Activated CD4-positive, alpha-beta T cell treated with anti-CD3 and anti-CD28 coated beads for 24 hours (primary cell): Measurements from ENCODE around the gene SPEM3.
"Not testable (repeated sequence)": the region's sequence is repeated elsewhere in the genome, so short reads cannot be mapped to it uniquely, and the experiment has no call there.

Source experiments
- DNase-seq, 2 donors: peaks; one replicate each; pipeline ENCODE4 v3.0.0-alpha.2; 2020; ENCODE audit warnings: low read depth in 2 of 2

The SPEM3 gene

DNA sequence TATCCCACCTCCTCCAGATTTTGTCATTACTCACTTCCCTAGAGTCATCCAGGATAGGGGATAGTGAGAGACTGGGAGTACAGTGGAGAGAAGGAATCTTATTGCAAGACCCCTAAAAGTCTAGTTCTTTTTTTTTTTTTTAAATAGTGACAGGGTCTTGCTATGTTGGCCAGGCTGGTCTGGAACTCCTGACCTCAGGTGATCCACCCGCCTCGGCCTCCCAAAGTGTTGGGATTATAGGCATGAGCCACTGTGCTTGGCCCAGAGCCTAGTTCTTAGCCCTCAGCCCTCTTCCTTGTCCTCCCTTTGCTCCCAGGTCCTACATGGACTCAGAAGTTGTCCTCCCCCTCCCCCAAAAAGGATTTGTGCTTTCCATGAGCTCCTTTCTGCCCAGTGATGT is 13.5 kb downstream of the SPEM3 start:
- DNase-seq: no peak

DNA sequence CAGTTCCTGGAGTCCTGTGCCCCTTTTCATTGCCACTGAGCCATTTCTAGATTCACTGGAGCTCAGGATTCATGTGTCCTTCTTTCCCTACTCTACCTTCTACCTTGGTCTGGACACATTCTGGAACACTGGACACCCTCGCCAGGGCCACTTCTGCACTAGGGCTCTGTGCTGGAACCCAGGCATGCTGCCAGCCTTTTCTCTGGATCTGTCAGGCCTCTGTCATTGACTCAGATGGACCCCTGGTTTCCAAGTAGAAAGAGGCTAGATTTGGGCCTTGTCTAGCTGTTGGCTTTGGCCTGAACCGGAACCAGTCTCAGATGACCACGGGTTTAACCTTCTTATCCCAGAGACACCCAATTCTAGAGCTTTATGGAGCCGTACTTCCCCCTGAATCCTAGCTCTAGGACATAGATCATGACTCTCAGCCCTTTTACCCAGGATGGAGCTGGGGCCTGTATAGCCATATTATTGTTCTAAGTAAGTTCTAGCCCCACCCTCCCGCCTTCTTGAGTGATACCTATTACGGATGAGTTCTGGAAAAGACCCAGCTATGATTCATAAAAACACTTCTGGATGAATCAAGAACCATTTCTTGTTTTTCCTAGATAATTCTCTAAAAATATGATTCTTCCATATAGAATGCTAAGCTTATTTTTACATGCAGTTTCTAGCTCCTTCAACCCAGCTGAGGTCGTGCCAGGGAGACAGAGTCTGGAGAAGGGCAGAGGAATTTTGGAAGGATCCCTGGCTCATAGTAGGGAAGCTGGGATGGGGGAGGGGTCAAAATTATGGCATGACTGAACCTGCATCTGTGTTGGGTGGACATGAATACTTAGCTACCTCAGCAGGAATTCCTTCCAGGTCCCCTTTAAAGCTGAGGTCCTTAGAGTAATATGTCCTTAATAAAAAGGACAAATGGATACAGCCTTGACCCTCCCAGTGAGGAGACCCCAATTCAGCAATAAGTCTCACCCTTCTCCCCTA is 15.1 kb downstream of the SPEM3 start:
- no peak for DNase-seq

DNA sequence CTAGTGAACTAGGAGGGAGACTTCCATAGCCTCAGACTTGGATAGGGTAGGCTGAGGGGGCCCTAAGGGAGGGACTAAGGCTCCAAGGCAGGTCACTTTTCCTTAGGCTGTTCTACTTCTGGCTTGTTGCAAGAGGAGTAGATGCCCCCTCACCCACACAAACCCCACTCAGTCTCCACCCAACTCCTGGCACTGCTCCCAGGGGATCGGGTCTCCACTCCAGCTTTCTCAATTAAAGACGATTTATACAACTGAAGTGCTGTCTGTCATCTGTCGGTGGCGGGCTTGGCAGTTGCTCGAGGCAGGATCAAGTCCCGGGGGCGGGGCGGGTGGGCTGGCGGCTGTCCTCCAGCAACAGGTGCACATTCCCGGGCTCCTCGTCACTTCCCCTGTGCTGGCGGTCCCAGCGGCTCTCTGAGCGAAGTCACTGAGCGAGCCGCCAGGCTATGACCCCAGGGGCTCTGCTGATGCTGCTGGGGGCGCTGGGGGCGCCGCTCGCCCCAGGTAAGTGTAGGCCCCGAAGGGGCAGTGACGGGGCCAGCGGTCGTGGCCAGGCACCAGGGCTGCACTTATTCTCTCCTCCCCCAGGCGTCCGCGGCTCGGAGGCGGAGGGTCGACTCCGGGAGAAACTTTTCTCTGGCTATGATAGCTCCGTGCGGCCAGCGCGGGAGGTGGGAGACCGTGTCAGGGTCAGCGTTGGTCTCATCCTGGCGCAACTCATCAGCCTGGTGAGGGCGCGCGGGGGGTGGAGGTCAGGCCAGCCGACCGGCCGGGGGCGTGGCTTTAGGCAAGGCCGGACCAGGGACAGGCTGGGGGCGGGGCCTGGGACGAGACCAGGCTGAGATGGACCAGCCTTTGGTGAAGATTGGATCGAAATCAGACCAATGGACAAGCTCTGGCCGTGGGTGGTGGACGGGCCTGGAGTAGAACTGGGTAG is 16.3 kb downstream of the SPEM3 start, which contains the start of gene CHRNB1:
TSS of gene CHRNB1 (plus strand) at position 380 of the 937 bp plus-strand sequence. CDS start at position 447, 67 bp downstream.
- no peak for DNase-seq

DNA sequence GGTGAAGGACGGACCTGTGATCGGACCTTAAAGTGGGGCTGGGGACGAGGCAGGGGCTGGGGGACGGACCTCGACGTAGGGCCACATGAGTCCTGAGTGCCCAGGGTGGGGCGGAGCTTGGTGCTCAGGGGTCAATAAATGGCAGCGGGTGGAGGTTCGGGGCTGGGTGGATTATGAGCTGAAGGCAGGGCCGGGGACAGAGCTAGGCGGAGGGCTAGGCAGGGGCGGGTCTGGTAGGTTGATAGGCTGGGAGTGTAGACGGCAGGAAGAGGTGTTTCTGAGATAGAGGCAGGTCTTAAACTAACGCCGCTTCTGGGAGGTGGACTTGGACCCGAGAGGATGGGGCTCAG is 16.9 kb downstream of the SPEM3 start:
- no peak for DNase-seq

DNA sequence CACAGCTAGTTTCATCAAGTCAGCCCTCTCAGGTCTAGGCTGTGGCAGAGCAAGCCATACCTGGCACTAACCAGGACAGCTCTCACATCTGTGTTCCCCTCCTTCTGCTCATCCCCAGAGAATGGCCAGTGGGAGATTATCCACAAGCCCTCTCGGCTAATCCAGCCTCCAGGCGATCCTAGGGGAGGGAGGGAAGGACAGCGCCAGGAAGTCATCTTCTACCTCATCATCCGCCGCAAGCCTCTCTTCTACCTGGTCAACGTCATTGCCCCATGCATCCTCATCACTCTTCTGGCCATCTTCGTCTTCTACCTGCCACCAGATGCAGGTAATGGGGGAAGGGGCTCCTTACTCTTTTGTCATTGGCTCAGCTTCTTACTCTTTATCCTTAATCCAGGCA is 19.8 kb downstream of the SPEM3 start:
- DNase-seq: no peak

DNA sequence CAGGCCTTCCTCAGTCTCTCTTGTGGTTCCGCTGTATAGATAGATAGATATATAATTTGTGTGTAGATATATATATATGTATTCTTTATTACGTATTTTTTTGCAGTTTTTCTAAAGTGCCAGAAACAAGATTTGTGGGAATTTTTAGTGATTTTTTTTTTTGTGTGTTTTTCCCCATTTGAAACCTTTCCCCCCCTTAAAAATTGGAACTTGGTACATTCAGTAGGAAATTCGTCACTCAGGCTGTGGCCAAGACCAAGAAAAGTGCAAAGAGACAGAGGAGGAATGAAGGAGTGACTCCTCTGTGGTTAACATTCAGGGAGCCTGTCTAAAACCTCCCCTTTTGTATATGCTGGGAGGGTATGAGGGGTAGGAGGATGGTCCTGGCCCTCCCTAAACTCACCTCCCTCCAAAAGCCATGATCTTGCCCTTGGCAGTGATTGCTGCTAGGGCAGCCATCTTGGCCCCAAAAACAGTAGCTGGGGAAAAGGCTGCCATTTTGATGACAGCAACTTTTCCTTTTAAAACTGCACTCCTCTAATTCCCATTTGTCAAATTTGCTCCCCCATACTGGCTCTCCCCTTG is 31.4 kb downstream of the SPEM3 start:
- DNase-seq: no peak

DNA sequence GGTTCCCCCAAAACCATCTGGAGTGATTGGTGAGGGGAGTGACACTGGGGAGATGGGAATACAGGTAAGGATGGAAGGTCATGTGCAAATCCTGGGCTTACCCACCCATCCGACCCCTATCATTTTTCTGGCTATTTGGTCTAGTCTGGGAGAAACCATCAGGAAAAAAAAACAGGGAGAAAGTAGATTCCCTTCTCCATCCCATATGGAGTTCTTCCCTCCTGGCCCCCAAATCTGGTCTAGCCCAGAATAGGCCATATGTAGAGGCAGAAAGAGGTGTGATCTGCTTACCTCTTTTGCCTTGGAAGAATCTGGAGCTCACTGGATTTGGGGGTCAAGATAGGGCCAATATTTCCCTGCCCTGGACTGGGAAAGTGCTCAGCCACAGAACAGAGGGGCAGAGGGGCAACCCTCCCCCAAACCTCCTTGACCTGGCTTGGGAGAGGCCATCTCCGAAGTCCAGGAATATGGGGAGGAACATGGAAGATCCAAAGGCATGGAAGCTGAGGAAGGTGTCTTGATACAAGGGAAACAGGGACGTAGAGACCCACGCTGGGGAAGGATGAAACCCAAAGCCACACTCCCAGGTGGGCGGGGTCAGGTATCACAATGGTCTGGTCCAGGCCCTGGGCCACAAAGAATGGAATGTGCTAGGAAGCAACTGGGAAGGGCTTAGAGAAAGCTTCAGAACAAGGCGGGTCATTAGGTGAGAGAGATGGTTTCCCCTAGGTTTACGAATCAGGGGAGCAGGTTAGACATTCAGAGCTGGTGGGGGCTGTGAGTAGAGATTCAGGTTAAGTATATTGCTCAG is 32.4 kb downstream of the SPEM3 start:
- DNase-seq: no peak

DNA sequence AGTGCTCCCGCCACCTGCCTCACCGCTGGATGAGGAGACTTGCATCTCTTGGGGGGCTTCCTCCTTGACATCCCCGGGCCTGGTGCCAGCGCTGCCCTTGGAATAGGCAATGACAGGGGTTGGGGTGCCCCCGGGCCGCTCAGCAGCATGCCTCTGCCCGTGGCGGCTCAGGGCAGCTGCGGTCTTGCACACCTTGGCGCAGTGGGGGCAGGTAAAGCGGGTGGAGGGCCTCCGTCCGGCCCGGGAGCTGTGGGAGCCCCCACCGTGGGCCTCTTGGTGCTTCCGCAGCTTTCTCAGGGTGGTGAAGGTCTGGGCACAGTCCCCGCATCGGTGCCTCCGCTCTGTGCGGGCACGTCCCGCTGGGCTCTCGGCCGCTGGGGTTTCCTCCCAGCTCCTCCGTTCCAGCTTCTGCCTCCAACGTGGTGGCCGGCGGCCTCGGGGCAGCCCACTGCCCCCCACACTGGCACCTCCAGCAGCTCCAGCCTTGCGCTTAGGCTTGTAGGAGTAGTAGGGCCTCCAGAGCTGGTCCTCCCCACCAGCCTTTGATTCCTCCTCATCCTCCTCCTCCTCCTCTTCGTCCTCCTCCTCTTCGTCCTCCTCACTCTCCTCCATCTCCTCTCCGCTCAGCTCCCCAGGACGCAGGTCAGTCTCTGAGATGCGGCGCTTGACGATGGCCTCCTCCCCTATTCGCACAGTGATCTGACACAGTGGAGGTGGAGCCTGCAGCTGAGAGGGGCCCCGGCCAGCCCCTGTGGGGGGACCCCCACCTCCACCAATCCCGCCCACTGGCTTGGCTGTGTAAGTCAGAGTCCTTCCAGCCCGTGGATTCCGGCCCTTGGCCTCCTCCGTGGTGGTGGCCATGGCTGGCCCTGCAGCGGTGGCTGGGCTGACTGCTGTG is 34.1 kb downstream of the SPEM3 start:
- no peak for DNase-seq

DNA sequence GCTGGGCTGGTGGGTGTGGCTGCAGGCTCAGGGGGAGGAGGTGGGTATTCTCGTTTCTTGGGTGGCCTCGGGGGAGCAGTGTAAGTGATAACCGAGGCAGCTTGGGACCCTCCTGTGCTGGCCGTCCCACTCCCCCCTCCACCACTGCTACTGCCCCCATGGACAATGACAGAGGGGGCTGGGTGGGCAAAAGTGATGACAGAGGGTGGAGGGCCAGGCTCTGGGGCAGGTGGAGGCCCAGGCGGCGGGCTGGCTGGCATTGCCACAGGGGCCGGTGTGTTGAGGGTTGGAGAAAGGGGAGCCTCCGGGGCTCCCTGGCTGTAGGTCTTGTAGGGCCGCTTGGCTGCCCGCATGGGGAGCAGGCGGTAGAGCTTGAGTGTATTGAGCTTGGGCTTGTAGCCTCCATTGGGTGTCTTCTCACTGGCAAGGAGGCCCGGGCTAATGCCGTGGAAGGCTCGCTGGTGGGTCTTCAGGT is 34.8 kb downstream of the SPEM3 start:
- DNase-seq: no peak

DNA sequence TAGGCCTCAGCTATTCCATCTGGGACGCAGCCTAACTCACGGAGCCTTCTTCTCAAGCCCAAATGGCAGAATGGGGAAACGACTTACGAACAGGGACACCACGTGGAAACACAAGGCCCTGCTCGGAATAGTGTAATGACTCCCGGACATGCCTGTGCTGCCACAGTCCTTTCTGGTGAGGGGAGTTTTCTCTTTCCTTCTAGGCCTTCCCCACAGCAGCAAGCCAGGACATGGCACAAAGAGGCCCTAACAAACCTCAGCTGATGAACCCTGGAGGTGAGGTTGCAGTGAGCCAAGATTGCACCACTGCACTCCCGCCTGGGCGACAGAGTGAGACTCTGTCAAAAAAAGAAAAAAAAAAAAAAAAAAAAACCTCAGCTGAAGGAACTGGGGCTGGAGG is 35.4 kb downstream of the SPEM3 start:
- no peak for DNase-seq

DNA sequence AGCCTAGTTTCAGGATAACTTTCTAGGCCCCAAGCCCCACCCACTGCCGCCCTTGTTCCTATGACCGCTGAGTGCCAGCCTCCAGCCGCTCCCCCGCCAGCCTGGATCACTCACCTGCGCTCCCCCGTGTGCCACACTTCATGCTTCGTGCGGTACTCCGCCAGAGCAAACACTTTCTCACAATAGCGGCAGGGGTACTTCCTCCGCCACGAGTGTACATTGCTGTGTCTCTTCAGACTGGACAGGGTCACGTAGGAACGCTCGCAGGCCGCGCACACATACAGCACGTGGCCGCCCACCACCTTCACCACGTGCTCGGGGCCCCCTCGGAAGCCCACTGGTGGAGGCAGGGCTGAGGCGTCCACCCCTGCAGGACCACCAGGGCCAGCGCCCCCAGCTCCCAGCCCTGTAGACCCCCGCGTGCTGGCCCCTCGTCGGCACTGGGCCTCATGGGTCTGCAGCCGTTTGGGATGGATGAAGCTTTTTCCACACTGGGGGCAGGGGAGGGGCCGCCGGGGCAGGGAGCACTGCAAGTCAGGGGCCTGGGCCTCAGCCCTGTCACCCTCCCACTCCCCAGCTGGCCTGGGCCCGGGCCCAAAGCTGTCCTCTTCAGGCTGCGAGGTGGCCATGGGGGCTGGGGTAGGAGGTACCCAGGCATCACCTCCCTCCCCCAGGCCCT is 37.1 kb downstream of the SPEM3 start:
- no peak for DNase-seq

DNA sequence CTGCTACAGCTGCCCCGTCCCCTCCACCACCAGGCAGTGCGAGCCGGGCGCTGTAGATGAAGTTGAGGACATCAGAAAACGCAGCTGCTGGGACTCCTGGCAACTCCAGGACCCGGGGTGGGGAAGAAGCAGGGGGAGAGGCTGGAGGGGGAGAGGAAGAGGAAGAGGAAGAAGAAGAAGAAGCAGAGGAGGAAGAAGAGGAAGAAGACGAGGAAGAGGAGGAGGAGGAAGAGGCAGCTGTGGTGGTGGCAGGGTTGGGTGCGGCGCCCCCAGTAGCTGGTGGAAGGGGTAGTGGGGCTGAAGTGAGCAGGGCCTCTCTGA is 37.6 kb downstream of the SPEM3 start:
- no peak for DNase-seq

DNA sequence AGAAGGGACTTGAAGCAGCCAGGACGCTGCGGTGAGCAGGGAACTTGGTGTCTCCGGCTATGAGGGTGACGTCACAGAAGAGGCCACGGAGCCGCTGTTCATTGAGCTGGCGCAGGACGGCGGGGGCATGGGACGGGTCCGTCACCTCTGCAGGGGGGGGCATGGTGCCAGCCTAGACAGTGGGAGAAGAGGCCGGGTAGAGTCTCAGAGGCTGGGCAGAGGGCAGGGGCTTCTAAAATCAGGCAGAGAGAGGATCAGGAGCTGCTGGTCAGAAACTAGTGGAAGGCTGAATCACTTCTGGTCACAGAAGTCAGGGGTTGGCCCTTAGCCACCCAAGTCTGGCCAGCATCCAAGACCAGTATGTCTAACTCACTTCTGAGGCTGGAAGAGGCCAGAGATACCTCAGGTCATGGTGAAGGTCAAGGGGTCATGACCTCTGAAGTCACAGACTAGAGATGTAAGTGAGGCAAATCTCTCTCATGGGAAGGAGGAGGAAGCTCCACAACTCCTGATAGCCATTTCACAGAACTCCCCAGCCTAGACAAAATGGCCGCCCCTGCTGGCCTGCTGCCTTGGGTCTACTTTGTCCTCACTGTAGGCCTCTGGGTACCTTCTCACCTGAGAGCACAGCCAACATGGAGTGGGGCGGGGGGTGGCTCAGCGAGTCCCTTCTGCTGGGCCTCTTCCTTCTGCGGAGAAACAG is 38.1 kb downstream of the SPEM3 start:
- DNase-seq: no peak

DNA sequence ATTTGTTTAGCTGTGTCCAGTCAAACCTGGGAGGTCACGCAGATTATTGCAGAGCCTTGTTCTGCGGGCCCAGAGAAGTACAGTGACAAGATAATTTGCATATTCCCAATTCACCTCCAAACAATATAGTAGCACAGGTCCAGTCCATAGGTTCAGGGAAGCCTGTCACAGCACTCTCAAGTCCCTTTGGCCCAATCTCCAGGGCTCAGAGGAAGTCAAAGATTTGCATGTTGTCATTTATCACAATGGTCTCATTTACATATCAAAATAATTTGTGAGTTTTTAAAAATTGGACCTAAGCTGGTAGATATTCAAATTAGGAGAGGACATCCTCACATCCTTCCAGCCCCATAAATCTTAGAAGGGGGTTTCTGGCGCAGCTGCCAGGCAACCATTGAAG is 38.8 kb downstream of the SPEM3 start:
- no peak for DNase-seq

DNA sequence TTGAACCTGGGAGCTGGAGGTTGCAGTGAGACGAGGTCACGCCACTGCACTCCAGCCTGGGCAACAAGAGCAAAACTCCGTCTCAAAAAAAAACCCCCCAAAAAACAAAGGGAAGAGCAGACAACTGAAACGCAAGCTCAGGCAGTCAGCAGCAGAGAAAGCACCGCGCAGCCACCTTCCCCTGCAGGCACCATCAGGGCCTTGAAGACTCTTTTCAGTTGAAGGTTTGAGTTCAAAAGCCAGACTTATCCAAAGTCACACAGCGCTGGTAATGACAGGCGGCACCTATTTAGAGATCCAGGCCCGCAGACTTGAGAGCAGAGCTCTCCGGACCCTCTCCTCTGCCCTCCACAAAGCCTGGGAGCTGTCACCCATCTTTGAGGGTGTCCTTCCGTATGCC is 39.6 kb downstream of the SPEM3 start:
- DNase-seq: no peak

DNA sequence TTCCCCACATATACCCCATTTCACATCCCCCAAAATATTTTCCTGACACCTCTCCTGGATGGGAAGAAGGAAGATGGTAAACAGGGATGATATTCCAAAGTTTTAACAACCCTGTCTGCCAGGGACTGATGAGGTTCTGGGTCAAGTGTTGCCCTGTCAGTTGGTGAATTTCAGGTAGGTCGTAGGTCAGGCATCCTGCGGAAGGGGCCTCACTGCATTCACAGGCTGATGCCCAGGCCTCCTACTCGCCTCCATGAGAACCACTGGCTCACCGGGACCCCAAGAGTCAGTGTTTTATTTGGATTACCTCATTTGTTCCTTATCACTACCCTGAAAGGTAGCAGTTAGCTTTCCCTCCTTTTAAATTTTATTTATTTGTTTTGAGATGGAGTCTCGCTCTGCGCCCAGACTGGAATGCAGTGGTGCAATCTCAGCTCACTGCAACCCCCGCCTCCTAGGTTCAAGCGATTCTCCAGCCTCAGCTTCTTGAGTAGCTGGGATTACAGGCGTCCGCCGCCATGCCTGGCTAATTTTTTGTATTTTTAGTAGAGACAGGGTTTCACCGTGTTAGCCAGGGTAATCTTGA is 40.2 kb downstream of the SPEM3 start:
- DNase-seq: no peak

DNA sequence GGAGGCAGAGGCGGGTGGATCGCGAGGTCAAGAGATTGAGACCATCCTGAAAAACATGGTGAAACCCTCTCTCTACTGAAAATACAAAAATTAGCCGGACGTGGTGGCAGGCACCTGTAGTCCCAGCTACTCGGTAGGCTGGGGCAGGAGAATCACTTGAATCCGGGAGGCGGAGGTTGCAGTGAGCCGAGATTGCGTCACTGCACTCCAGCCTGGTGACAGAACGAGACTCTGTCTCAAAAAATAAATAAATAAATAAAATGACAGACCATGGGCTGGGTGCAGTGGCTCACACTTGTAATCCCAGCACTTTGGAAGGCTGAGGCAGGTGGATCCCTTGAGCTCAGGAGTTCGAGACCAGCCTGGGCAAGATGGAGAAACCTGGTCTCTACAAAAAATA is 41.2 kb downstream of the SPEM3 start:
- not testable (repeated sequence) for DNase-seq

DNA sequence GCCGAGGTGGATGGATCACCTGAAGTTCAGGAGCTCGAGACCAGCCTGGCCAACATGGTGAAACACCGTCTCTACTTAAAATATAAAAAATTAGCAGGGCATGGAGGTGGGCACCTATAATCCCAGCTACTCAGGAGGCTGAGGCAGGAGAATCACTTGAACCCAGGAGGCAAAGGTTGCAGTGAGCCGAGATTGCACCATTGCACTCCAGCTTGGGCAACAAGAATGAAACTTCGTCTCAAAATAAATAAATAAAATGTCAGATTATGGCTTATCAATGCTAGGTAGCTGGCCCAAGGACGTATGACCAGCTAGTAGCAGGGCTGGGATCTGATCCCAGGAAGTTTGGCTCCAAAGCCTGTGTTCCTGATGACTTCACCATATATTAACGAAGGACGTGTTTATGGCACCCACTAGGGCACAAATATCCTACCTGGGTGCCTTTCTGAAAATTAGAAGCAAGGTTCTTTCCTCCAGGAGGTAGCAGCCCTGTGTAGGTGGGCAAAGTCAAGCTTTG is 41.9 kb downstream of the SPEM3 start:
- not testable (repeated sequence) for DNase-seq
